HAP-1 (cell line): ENCODE data around the gene NOP14.
"Not testable (repeated sequence)": the region's sequence is repeated elsewhere in the genome, so short reads cannot be mapped to it uniquely, and the experiment has no call there.

Source experiments
- DNase-seq, 2 experiments: peaks; one replicate each; pipeline ENCODE4 v3.0.0-alpha.2; 2016 to 2020; ENCODE audit warnings: low spot score in 2 of 2
- H3K27me3 ChIP-seq: fragments of 250-450 bp; sonication (Bioruptor Pico); 2 replicates; pipeline ENCODE4 v1.5.1; 2020; ENCODE audit warnings: low read depth, mild to moderate bottlenecking, moderate library complexity
- H3K36me3 ChIP-seq: fragments of 250-450 bp; sonication (Bioruptor Pico); replicated peaks from 2 replicates; pipeline ENCODE4 v1.5.1; 2020; ENCODE audit warnings: mild to moderate bottlenecking
- H3K4me1 ChIP-seq: fragments of 250-450 bp; sonication (Bioruptor Pico); 2 replicates; pipeline ENCODE4 v1.5.1; 2020; ENCODE audit warnings: mild to moderate bottlenecking
- H3K4me3 ChIP-seq: fragments of 250-450 bp; sonication (Bioruptor Pico); 2 replicates; pipeline ENCODE4 v1.5.1; 2020; ENCODE audit warnings: mild to moderate bottlenecking, moderate library complexity
- H3K9me3 ChIP-seq: fragments of 250-450 bp; sonication (Bioruptor Pico); 2 replicates; pipeline ENCODE4 v1.5.1; 2020; ENCODE audit warnings: mild to moderate bottlenecking, moderate library complexity
- in situ Hi-C: fragments of 300-500 bp; cut with MboI; formaldehyde crosslinking; loops from 3 replicates; pipeline ENCODE4 v1.14.3; 2020; ENCODE audit warnings: low sequenced_read_pairs, inconsistent platforms, mixed read lengths

The NOP14 gene

GRCh38 chr4:2942532-2943363, 20.5 kb downstream of the NOP14 start:
- Histone ChIP-seq H3K36me3 (peaks cover 92% of the 10 kb centered on the region), H3K27me3 (no peaks in the 10 kb centered on the region), H3K9me3 (no peaks in the 10 kb centered on the region), H3K4me3 (no peak overlapping the region), H3K4me1 (no peaks in the 10 kb centered on the region)
- in situ Hi-C loops: no loop called here
- DNase-seq: peak in 1 of 2 experiments; percentile 13

- DNase-seq: peak in 1 of 2 experiments; percentile 7
- Histone ChIP-seq H3K4me1 (no peaks in the 10 kb centered on the region), H3K36me3 (peaks cover 92% of the 10 kb centered on the region), H3K4me3 (no peak overlapping the region), H3K9me3 (no peaks in the 10 kb centered on the region), H3K27me3 (no peaks in the 10 kb centered on the region)
- in situ Hi-C loops: no loop called here
Measured at GRCh38 chr4:2942037-2942531, 21.1 kb downstream of the NOP14 start.

- in situ Hi-C loops: no loop called here
- Histone ChIP-seq H3K4me3 (no peak overlapping the region), H3K27me3 (no peaks in the 10 kb centered on the region), H3K4me1 (peaks cover 1% of the 10 kb centered on the region), H3K36me3 (peaks cover 92% of the 10 kb centered on the region), H3K9me3 (no peaks in the 10 kb centered on the region)
- peak in 1 of 2 experiments; percentile 8 for DNase-seq
Measured at GRCh38 chr4:2941138-2942036, 21.8 kb downstream of the NOP14 start.

GRCh38 chr4:2940267-2941137, 22.7 kb downstream of the NOP14 start:
- in situ Hi-C loops: no loop called here
- peak in 1 of 2 experiments; percentile 9 for DNase-seq
- H3K9me3 ChIP-seq: no peaks in the 10 kb centered on the region
- peaks cover 91% of the 10 kb centered on the region for H3K36me3 ChIP-seq
- no peak overlapping the region for H3K4me3 ChIP-seq
- H3K4me1 ChIP-seq: peaks cover 9% of the 10 kb centered on the region
- H3K27me3 ChIP-seq: no peaks in the 10 kb centered on the region

DNA sequence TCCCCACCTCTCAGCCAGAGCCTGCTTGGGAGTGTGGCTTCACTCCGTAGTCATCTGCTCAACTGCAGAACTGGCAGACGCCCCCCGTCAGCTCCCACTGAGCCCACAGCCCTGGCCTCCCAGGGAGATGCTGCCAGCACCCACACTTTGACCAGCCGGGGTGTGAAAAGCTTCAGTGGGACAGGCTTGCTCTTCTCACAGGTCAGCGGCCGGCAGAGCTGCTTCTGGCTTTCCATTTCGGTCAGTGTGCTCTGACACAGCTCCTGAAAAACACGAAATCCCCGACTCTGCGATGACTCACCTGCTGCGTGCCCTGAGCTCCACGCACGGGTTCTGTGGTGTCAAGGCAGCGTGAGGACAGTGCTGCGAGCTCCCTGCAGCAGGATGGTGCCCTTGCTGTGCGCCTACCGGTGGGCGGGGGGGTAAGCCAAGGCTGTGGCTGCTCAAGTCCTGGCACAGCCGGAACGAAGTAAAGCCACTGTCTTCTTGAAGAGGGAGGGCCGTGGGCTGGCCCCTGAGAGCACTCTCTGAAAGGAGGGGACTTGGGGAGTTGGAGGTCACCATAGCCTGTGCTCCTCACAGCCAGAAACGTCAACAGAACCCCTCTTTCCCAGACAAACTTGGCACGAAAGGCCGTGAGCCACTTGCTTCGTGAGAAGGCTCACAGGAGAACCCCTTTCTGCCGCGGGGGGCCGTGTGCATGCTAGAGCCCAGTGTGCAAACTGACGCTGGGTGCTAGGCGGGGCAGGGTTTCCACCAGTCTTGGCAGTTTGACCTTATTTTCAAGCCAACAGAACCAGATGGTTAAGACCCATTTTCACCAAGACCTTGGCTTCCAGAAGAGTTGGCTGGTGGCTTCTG, 23.6 kb downstream of the NOP14 start:
- in situ Hi-C loops: loop anchor here (10.0 kb wide), 1 partner anchor 175 kb away; no protein-coding TSS in a partner anchor
- Histone ChIP-seq H3K27me3 (no peaks in the 10 kb centered on the region), H3K9me3 (no peaks in the 10 kb centered on the region), H3K4me1 (peaks cover 9% of the 10 kb centered on the region), H3K36me3 (peaks cover 84% of the 10 kb centered on the region), H3K4me3 (no peak overlapping the region)
- DNase-seq: peak in 1 of 2 experiments; percentile 9

GRCh38 chr4:2938906-2939305, 24.3 kb downstream of the NOP14 start:
- Histone ChIP-seq H3K36me3 (peaks cover 77% of the 10 kb centered on the region), H3K4me1 (peaks cover 9% of the 10 kb centered on the region), H3K9me3 (no peaks in the 10 kb centered on the region), H3K27me3 (no peaks in the 10 kb centered on the region), H3K4me3 (no peak overlapping the region)
- DNase-seq: no peak
- in situ Hi-C loops: loop anchor here (10.0 kb wide), 1 partner anchor 174 kb away; no protein-coding TSS in a partner anchor

DNA sequence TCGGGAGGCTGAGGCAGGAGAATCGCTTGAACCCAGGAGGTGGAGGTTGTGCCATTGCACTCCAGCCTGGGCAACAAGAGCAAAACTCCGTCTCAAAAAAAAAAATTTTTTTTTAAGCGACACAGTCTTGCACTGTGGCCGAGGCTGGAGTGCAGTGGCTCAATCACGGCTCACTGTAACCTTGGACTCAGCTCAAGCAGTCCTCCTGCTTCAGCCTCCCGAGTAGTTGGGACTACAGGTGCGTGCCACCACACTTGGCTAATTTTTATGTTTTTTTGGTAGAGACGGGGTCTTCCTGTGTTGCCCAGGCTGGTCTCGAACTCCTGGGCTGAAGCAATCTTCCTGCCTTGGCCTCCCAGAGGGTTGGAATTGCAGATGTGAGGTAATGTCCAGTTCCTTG, 24.8 kb downstream of the NOP14 start:
- in situ Hi-C loops: loop anchor here (10.0 kb wide), 1 partner anchor 174 kb away; no protein-coding TSS in a partner anchor
- H3K36me3 ChIP-seq: peaks cover 73% of the 10 kb centered on the region

GRCh38 chr4:2937986-2938385, 25.2 kb downstream of the NOP14 start:
- H3K4me1 ChIP-seq: peaks cover 18% of the 10 kb centered on the region
- peaks cover 73% of the 10 kb centered on the region for H3K36me3 ChIP-seq
- peak in 1 of 2 experiments; percentile 16 for DNase-seq
- no peak overlapping the region for H3K4me3 ChIP-seq
- no peaks in the 10 kb centered on the region for H3K27me3 ChIP-seq
- no peaks in the 10 kb centered on the region for H3K9me3 ChIP-seq
- in situ Hi-C loops: loop anchor here (10.0 kb wide), 1 partner anchor 173 kb away; no protein-coding TSS in a partner anchor

More for the DNA sequence above, 24.8 kb downstream of the NOP14 start:
- H3K27me3 ChIP-seq, H3K9me3 ChIP-seq, DNase-seq, H3K4me3 ChIP-seq: not testable (repeated sequence)
- peaks cover 13% of the 10 kb centered on the region for H3K4me1 ChIP-seq

DNA sequence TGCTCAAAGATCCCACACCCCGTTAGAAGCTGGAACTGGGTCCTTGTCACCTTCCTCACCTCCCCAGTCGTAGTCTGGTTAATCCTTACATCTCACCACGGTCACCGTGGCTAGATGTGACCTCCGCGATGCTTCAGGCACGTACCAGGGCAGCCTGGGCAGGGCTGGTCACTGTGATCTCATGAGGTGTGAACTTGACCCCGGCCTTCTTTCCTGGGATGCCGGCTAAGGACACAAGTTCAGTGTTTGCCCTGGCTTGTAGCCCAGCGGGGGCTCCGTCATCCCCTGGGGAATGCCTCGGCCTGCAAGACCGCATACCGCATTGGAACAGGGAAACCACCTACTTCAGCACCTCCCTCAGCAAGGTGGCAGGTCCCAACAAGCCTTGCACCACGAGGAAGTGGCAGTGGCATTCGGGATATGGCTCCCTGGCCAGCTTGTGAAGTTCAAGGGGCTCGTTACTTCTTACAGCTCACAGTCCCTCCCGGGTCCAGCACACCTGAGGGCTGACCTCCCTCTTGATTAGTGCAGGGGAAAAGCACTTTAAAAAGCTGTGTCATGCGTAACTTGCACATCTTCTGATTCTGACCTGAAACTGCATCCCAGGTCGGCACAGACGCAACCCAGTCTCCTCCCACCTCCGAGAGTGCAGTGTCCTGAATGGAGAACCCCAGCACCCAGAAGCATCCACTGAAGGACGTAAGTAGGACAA, 25.9 kb downstream of the NOP14 start:
- Histone ChIP-seq H3K36me3 (peaks cover 73% of the 10 kb centered on the region), H3K4me3 (no peak overlapping the region), H3K9me3 (no peaks in the 10 kb centered on the region), H3K27me3 (no peaks in the 10 kb centered on the region), H3K4me1 (peaks cover 21% of the 10 kb centered on the region)
- peak in 1 of 2 experiments; percentile 34 for DNase-seq
- in situ Hi-C loops: loop anchor here (10.0 kb wide), 1 partner anchor 173 kb away; no protein-coding TSS in a partner anchor

GRCh38 chr4:2936773-2937145, 26.4 kb downstream of the NOP14 start:
- peaks cover 21% of the 10 kb centered on the region for H3K4me1 ChIP-seq
- peak in 1 of 2 experiments; percentile 13 for DNase-seq
- no peak overlapping the region for H3K4me3 ChIP-seq

GRCh38 chr4:2935762-2936743, 27.2 kb downstream of the NOP14 start:
- Histone ChIP-seq H3K4me1 (peaks cover 21% of the 10 kb centered on the region), H3K4me3 (peak overlapping the region; percentile 81), H3K9me3 (no peaks in the 10 kb centered on the region), H3K27me3 (no peaks in the 10 kb centered on the region), H3K36me3 (peaks cover 73% of the 10 kb centered on the region)
- DNase-seq: peak in 1 of 2 experiments; percentile 37
- in situ Hi-C loops: loop anchor here (10.0 kb wide), 1 partner anchor 171 kb away; no protein-coding TSS in a partner anchor

More at GRCh38 chr4:2936773-2937145, 26.4 kb downstream of the NOP14 start:
- no peaks in the 10 kb centered on the region for H3K27me3 ChIP-seq
- peaks cover 73% of the 10 kb centered on the region for H3K36me3 ChIP-seq
- in situ Hi-C loops: loop anchor here (10.0 kb wide), 1 partner anchor 172 kb away; no protein-coding TSS in a partner anchor
- H3K9me3 ChIP-seq: no peaks in the 10 kb centered on the region
